Activated T-cell treated with anti-CD3 and anti-CD28 coated beads, Interleukin-2, amount 50 U/mL, for 72 hours (primary cell): ENCODE measurements around the gene MTA3. TPM values are rescaled to one million over a fixed set of nuclear protein-coding genes. Genes with fewer than 3 reads are reported as not detected.
A peak's percentile ranks its signal among the peaks of the same experiment; 100 is the strongest.
"Not testable (repeated sequence)": the region's sequence is repeated elsewhere in the genome, so short reads cannot be mapped to it uniquely, and the experiment has no call there.

ENCODE experiments used
- ATAC-seq, 2 donors: fragments of 150-1000 bp; cut with Tn5 transposase; replicated peaks in 1 of 2; 2 replicates each; pipeline ENCODE4 v1.10.0; 2021; ENCODE audit warnings: moderate library complexity in 2 of 2, mild to moderate bottlenecking in 1 of 2
- DNase-seq, 2 donors: peaks; one replicate each; pipeline ENCODE4 v3.0.0; 2021 to 2022; ENCODE audit warnings: mixed read lengths in 1 of 2
- H3K27ac Mint-ChIP-seq: one replicate; pipeline ENCODE4 v1.8.0; 2022; ENCODE audit warnings: mild to moderate bottlenecking, moderate library complexity, mixed read lengths
- H3K27me3 Mint-ChIP-seq: one replicate; pipeline ENCODE4 v1.8.0; 2022; ENCODE audit warnings: low read depth, mixed read lengths
- H3K36me3 Mint-ChIP-seq, 2 donors: one replicate each; pipeline ENCODE4 v1.8.0; 2022; ENCODE audit warnings: mixed read lengths in 2 of 2, mild to moderate bottlenecking in 1 of 2; ENCODE audit not compliant: insufficient read depth in 2 of 2
- H3K4me1 Mint-ChIP-seq: one replicate; pipeline ENCODE4 v1.8.0; 2022; ENCODE audit warnings: low read depth, mixed read lengths
- H3K4me3 Mint-ChIP-seq, 2 donors: one replicate each; pipeline ENCODE4 v1.8.0; 2022; ENCODE audit warnings: mild to moderate bottlenecking in 2 of 2, mixed read lengths in 2 of 2, moderate library complexity in 2 of 2
- H3K9me3 Mint-ChIP-seq, 2 donors: one replicate each; pipeline ENCODE4 v1.8.0; 2022; ENCODE audit warnings: mixed read lengths in 2 of 2
- total RNA-seq, 2 donors: library from RNA; stranded (reverse); gene quantifications; one replicate each; pipeline ENCODE4 v1.2.3, GENCODE V29; 2022

MTA3 gene
- total RNA-seq, 2 donors from 2014 or later, result 36.7 to 47.3 TPM

- Mint-ChIP-seq H3K4me3 (no peak overlapping the region), H3K27ac (no peak overlapping the region), H3K27me3 (no peaks in the 10 kb centered on the region), H3K9me3 (no peaks in the 10 kb centered on the region), H3K4me1 (peaks cover 38% of the 10 kb centered on the region), H3K36me3 (peaks cover 6 to 14% of the 10 kb centered on the region in 2 donors)
- DNase-seq (no peak), ATAC-seq (no peak)
These were observed 4.1 kb downstream of the MTA3 start for GRCh38 chr2:42572297-42573081.

DNA sequence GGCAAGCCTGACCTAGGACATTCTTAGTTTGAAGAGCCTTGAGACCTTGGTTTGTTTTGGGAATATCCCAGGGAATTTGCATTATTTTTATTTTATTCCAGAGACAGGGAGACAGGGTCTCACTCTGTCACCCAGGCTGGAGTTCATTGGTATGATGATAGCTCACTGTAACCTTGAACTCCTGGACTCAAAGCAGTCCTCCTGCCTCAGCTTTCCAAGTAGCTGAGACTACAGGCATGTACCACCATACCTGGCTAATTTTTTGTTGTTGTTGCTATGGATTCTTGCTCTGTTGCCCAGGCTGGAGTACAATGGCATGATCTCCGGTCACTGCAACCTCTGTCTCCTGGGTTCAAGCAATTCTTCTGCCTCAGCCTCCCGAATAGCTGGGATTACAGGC, 4.8 kb downstream of the MTA3 start:
- ATAC-seq, result no peak
- Mint-ChIP-seq H3K9me3 (no peaks in the 10 kb centered on the region), H3K36me3 (peaks cover 6 to 14% of the 10 kb centered on the region in 2 donors), H3K4me3 (no peak overlapping the region), H3K27ac (no peak overlapping the region), H3K4me1 (peaks cover 36% of the 10 kb centered on the region), H3K27me3 (no peaks in the 10 kb centered on the region)
- DNase-seq, result no peak

GRCh38 chr2:42575458-42576064, 7.1 kb downstream of the MTA3 start:
- H3K4me3 Mint-ChIP-seq, result peak overlapping the region in 1 of 2 donors; percentile 47
- H3K36me3 Mint-ChIP-seq, result peaks cover 3 to 16% of the 10 kb centered on the region in 2 donors
- H3K4me1 Mint-ChIP-seq, result peaks cover 34% of the 10 kb centered on the region
- H3K27ac Mint-ChIP-seq, result peak overlapping the region; percentile 33
- ATAC-seq, result peak; percentile 62 to 64
- H3K9me3 Mint-ChIP-seq, result no peaks in the 10 kb centered on the region
- no peaks in the 10 kb centered on the region for H3K27me3 Mint-ChIP-seq
- no peak for DNase-seq

GRCh38 chr2:42578621-42579020, 10.2 kb downstream of the MTA3 start:
- H3K27ac Mint-ChIP-seq, result no peak overlapping the region
- ATAC-seq (no peak), DNase-seq (no peak)
- no peaks in the 10 kb centered on the region for H3K27me3 Mint-ChIP-seq
- H3K9me3 Mint-ChIP-seq, result no peaks in the 10 kb centered on the region
- H3K36me3 Mint-ChIP-seq, result peaks cover 8 to 19% of the 10 kb centered on the region in 2 donors
- peaks cover 29% of the 10 kb centered on the region for H3K4me1 Mint-ChIP-seq
- no peak overlapping the region for H3K4me3 Mint-ChIP-seq

- Mint-ChIP-seq H3K4me1 (peaks cover 14% of the 10 kb centered on the region), H3K36me3 (peaks cover 5 to 15% of the 10 kb centered on the region in 2 donors), H3K4me3 (no peak overlapping the region), H3K9me3 (no peaks in the 10 kb centered on the region), H3K27me3 (no peaks in the 10 kb centered on the region), H3K27ac (no peak overlapping the region)
- ATAC-seq, result no peak
- no peak for DNase-seq
These were observed 12.8 kb downstream of the MTA3 start for GRCh38 chr2:42581257-42581656.

DNA sequence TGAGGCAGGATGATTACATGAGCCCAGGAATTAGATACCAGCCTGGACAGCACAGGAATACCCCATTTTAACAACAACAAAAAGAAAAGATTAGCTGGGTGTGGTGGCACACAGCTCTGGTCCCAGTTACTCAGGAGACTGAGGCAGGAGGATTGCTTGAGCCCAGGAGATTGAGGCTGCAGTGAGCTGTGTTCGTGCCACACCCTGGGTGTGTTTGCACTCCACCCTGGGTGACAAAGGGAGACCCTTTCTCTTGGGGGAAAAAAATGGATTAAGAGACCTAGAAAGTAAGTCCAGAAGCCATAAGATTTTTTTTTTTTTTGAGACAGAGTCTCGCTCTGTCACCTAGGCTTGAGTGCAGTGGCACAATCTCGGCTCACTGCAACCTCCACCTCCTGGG, 16.2 kb downstream of the MTA3 start:
- H3K27me3 Mint-ChIP-seq, H3K4me1 Mint-ChIP-seq, H3K4me3 Mint-ChIP-seq, ATAC-seq, H3K27ac Mint-ChIP-seq, DNase-seq, H3K9me3 Mint-ChIP-seq: not testable (repeated sequence)
- peaks cover 5 to 14% of the 10 kb centered on the region in 2 donors for H3K36me3 Mint-ChIP-seq

GRCh38 chr2:42585779-42586178, 17.3 kb downstream of the MTA3 start:
- Mint-ChIP-seq H3K9me3 (no peaks in the 10 kb centered on the region), H3K36me3 (peaks cover 4 to 11% of the 10 kb centered on the region in 2 donors), H3K4me1 (peaks cover 5% of the 10 kb centered on the region), H3K27ac (no peak overlapping the region), H3K4me3 (no peak overlapping the region), H3K27me3 (no peaks in the 10 kb centered on the region)
- ATAC-seq (no peak), DNase-seq (no peak)

GRCh38 chr2:42587526-42588117, 19.2 kb downstream of the MTA3 start:
- DNase-seq (no peak), ATAC-seq (no peak)
- Mint-ChIP-seq H3K4me3 (no peak overlapping the region), H3K4me1 (peaks cover 5% of the 10 kb centered on the region), H3K36me3 (peaks cover 1 to 7% of the 10 kb centered on the region in 2 donors), H3K9me3 (no peaks in the 10 kb centered on the region), H3K27ac (no peak overlapping the region), H3K27me3 (no peaks in the 10 kb centered on the region)

DNA sequence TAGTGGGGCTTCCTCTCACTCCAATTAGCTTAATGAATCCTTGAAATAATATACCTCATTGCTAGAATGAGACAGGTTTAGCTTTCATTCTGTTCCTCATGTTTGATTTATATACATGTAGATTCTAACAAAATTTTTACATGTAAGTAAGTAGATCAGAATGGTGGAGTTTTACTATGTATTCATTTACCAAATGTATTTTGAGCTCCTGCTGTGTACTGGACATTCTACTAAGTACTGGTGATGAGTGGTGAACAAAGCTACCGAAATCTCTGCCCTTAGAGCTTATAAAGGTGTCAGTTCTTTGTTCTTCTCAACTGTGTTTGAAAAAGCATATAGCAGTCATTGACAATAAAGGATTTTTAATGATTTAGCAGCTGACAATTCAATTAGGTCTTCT, 19.7 kb downstream of the MTA3 start:
- H3K27ac Mint-ChIP-seq, result no peak overlapping the region
- no peak overlapping the region for H3K4me3 Mint-ChIP-seq
- ATAC-seq, result no peak
- DNase-seq, result no peak
- peaks cover 5% of the 10 kb centered on the region for H3K4me1 Mint-ChIP-seq
- H3K9me3 Mint-ChIP-seq, result no peaks in the 10 kb centered on the region
- no peaks in the 10 kb centered on the region for H3K27me3 Mint-ChIP-seq
- H3K36me3 Mint-ChIP-seq, result peaks cover 1 to 7% of the 10 kb centered on the region in 2 donors

- Mint-ChIP-seq H3K36me3 (peaks cover 1 to 7% of the 10 kb centered on the region in 2 donors), H3K4me3 (no peak overlapping the region), H3K9me3 (no peaks in the 10 kb centered on the region), H3K27ac (no peak overlapping the region), H3K4me1 (peaks cover 5% of the 10 kb centered on the region), H3K27me3 (no peaks in the 10 kb centered on the region)
- ATAC-seq (no peak), DNase-seq (no peak)
These were observed 21.7 kb downstream of the MTA3 start for GRCh38 chr2:42590176-42590575.

GRCh38 chr2:42593282-42593681, 24.9 kb downstream of the MTA3 start:
- DNase-seq (no peak), ATAC-seq (no peak)
- Mint-ChIP-seq H3K27ac (no peak overlapping the region), H3K9me3 (no peaks in the 10 kb centered on the region), H3K4me3 (no peak overlapping the region), H3K4me1 (peaks cover 3% of the 10 kb centered on the region), H3K36me3 (peaks cover 0 to 1% of the 10 kb centered on the region in 2 donors), H3K27me3 (no peaks in the 10 kb centered on the region)

DNA sequence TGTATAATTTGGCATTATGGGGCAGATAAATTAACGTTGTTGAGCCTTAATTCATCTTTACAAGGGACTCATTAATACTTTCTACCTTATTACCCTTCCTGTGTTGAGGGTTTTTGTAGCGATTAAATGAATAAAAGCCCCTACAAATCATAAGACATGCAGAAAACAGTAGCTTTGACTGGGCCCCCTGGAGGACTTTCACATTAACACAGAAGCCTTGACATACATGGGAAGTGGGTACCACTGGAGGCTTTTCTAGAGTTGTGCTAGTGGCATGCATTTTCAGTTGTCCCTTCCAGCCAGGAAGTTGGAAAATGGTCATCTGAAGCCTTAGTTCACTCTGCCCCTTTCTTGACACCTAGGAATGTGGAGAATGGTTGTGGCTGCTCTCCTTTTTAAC, 30.2 kb downstream of the MTA3 start:
- H3K9me3 Mint-ChIP-seq, result no peaks in the 10 kb centered on the region
- no peak overlapping the region for H3K27ac Mint-ChIP-seq
- H3K27me3 Mint-ChIP-seq, result no peaks in the 10 kb centered on the region
- ATAC-seq, result no peak
- H3K4me3 Mint-ChIP-seq, result no peak overlapping the region
- no peaks in the 10 kb centered on the region for H3K36me3 Mint-ChIP-seq
- DNase-seq, result no peak
- H3K4me1 Mint-ChIP-seq, result peaks cover 29% of the 10 kb centered on the region

DNA sequence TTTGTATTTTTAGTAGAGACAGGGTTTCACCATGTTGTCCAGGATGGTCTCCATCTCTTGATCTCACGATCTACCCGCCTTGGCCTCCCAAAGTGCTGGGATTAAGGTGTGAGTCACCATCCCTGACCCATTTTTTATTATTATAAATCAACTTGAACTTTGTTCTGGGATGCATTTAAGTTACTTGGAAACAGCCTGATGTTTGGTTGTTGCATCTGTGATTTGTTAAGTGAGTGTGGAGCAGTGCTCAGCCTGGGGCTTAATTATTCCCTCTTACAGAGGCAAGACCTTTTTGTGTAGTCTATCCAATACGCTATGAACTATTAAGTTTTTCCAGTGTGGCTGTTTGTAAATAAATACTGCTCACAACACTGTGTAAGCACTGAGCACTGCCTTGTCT, 32.6 kb downstream of the MTA3 start:
- Mint-ChIP-seq H3K36me3 (no peaks in the 10 kb centered on the region), H3K4me3 (no peak overlapping the region), H3K4me1 (peaks cover 29% of the 10 kb centered on the region), H3K27me3 (no peaks in the 10 kb centered on the region), H3K9me3 (no peaks in the 10 kb centered on the region), H3K27ac (no peak overlapping the region)
- DNase-seq (no peak), ATAC-seq (no peak)
